Chondrocyte (in vitro differentiated cells): ENCODE measurements around the gene TTR. TPM values are rescaled to one million over a fixed set of nuclear protein-coding genes. Genes with fewer than 3 reads are reported as not detected.

ENCODE experiments used
- DNase-seq: peaks from one replicate; pipeline ENCODE4 v3.0.0; 2021; ENCODE audit warnings: mixed read lengths, low spot score
- H3K27ac Mint-ChIP-seq: one replicate; pipeline ENCODE4 v1.8.0; 2021; ENCODE audit warnings: mild to moderate bottlenecking, moderate library complexity, mixed read lengths; ENCODE audit not compliant: unreplicated experiment
- H3K27me3 Mint-ChIP-seq: 2 replicates; pipeline ENCODE4 v1.8.0; 2021; ENCODE audit warnings: low read depth, mixed read lengths
- H3K36me3 Mint-ChIP-seq: 2 replicates; pipeline ENCODE4 v1.8.0; 2021; ENCODE audit warnings: low read depth, mixed read lengths
- H3K4me1 Mint-ChIP-seq: 2 replicates; pipeline ENCODE4 v1.8.0; 2021; ENCODE audit warnings: low read depth, mild to moderate bottlenecking, mixed read lengths
- H3K4me3 Mint-ChIP-seq: one replicate; pipeline ENCODE4 v1.8.0; 2021; ENCODE audit warnings: mild to moderate bottlenecking, moderate library complexity, mixed read lengths; ENCODE audit not compliant: unreplicated experiment
- H3K9me3 Mint-ChIP-seq: 2 replicates; pipeline ENCODE4 v1.8.0; 2021; ENCODE audit warnings: low read depth, mixed read lengths
- total RNA-seq: library from RNA; stranded (reverse); gene quantifications from 3 replicates; pipeline ENCODE4 v1.2.1, GENCODE V29; 2021
- TF ChIP-seq, protein P1 (sequence below): fragments of 200-600 bp; sonication (generic); IDR thresholded peaks from 2 replicates; pipeline ENCODE4 v1.5.0; 2021; ENCODE audit warnings: antibody characterized with exemption, mild to moderate bottlenecking, moderate library complexity

The TTR gene
- total RNA-seq, 1 donor from 2014 or later, result not detected

DNA sequence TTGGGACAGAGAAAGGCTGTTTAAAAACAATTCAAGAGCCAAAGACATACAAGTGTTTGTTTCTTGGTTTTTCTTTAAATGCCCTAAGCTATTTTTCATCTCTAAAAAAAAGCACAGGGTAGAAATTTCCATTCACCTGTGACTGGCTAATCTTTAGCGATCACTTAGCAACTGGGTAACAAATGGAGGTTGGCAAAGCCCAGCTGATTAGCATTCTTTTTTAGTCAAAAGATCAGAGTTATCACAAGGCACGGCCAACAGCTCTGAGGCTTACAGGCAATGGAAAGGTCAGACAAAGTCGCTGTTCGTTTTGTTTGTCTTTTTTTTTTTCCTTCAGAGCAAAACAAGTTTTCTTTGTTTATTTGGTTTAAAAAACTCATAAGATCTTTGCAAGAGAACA, 29.0 kb upstream of the TTR start:
- H3K4me1 Mint-ChIP-seq, result peaks cover 4% of the 10 kb centered on the region
- H3K27me3 Mint-ChIP-seq, result peaks cover 18% of the 10 kb centered on the region
- H3K36me3 Mint-ChIP-seq, result no peaks in the 10 kb centered on the region
- no peaks in the 10 kb centered on the region for H3K9me3 Mint-ChIP-seq
- DNase-seq, result no peak
- TF ChIP-seq, protein P1, sequence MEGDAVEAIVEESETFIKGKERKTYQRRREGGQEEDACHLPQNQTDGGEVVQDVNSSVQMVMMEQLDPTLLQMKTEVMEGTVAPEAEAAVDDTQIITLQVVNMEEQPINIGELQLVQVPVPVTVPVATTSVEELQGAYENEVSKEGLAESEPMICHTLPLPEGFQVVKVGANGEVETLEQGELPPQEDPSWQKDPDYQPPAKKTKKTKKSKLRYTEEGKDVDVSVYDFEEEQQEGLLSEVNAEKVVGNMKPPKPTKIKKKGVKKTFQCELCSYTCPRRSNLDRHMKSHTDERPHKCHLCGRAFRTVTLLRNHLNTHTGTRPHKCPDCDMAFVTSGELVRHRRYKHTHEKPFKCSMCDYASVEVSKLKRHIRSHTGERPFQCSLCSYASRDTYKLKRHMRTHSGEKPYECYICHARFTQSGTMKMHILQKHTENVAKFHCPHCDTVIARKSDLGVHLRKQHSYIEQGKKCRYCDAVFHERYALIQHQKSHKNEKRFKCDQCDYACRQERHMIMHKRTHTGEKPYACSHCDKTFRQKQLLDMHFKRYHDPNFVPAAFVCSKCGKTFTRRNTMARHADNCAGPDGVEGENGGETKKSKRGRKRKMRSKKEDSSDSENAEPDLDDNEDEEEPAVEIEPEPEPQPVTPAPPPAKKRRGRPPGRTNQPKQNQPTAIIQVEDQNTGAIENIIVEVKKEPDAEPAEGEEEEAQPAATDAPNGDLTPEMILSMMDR, result no peak
- H3K4me3 Mint-ChIP-seq, result no peak overlapping the region
- no peak overlapping the region for H3K27ac Mint-ChIP-seq

DNA sequence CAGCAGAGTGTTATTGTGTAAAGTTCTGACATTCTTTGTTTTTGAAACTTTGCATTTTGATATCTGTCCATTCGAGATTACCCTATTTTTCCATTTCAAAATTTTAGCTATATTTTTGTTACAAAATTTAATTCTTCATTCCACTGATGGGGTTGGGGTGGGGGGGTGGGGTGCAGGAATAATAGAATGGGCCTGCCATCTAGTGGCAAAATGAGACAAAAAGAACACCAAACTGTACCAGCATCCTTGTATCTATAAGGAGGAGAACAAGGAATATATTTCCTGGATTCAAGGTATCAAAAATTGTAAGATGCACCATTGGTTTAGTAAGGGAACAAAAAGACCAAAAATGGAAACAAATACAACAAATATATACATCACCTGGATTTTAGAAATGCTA, 27.9 kb upstream of the TTR start:
- no peak for DNase-seq
- Mint-ChIP-seq H3K27ac (no peak overlapping the region), H3K27me3 (peaks cover 18% of the 10 kb centered on the region), H3K4me3 (no peak overlapping the region), H3K4me1 (peaks cover 4% of the 10 kb centered on the region), H3K9me3 (no peaks in the 10 kb centered on the region), H3K36me3 (no peaks in the 10 kb centered on the region)
- TF ChIP-seq, protein P1, result peak; percentile 75

- peaks cover 18% of the 10 kb centered on the region for H3K27me3 Mint-ChIP-seq
- no peak for DNase-seq
- TF ChIP-seq, protein P1, result no peak
- no peaks in the 10 kb centered on the region for H3K36me3 Mint-ChIP-seq
- no peaks in the 10 kb centered on the region for H3K9me3 Mint-ChIP-seq
- no peak overlapping the region for H3K27ac Mint-ChIP-seq
- peaks cover 4% of the 10 kb centered on the region for H3K4me1 Mint-ChIP-seq
- no peak overlapping the region for H3K4me3 Mint-ChIP-seq
Observed at GRCh38 chr18:31565345-31565744, 26.3 kb upstream of the TTR start.

- TF ChIP-seq, protein P1, result no peak
- Mint-ChIP-seq H3K27me3 (peaks cover 18% of the 10 kb centered on the region), H3K4me1 (no peaks in the 10 kb centered on the region)
Observed at GRCh38 chr18:31565782-31566512, 25.7 kb upstream of the TTR start.

GRCh38 chr18:31566576-31567306, 24.9 kb upstream of the TTR start:
- Mint-ChIP-seq H3K27ac (no peak overlapping the region), H3K36me3 (no peaks in the 10 kb centered on the region), H3K27me3 (peaks cover 18% of the 10 kb centered on the region), H3K9me3 (no peaks in the 10 kb centered on the region), H3K4me3 (no peak overlapping the region), H3K4me1 (no peaks in the 10 kb centered on the region)
- no peak for DNase-seq
- TF ChIP-seq, protein P1, result no peak

More at GRCh38 chr18:31565782-31566512, 25.7 kb upstream of the TTR start:
- DNase-seq, result no peak
- H3K4me3 Mint-ChIP-seq, result no peak overlapping the region
- no peaks in the 10 kb centered on the region for H3K9me3 Mint-ChIP-seq
- H3K36me3 Mint-ChIP-seq, result no peaks in the 10 kb centered on the region
- no peak overlapping the region for H3K27ac Mint-ChIP-seq
